Body of pancreas (tissue), 4 donors: ENCODE data around the gene NBAS. TPM values are rescaled to one million over a fixed set of nuclear protein-coding genes. Genes with fewer than 3 reads are reported as not detected.

Experiments
- ATAC-seq: fragments of 150-250 bp; one replicate; pipeline ENCODE4 v1.9.1; 2016
- DNase-seq, 4 donors: peaks; one replicate each; pipeline ENCODE4 v3.0.0-alpha.2; 2019
- H3K27ac ChIP-seq, 4 donors: fragments of 200-600 bp; sonication (generic); 1 replicate in 3 of 4; 2 replicates in 1 of 4; pipeline versions ENCODE4 v1.5.1 to v1.6.1; 2016 to 2019; ENCODE audit warnings: mild to moderate bottlenecking in 1 of 4, mixed read lengths in 1 of 4, moderate library complexity in 1 of 4
- H3K27me3 ChIP-seq, 2 donors: fragments of 200-600 bp; sonication (generic); one replicate each; pipeline ENCODE4 v1.6.0; 2016; ENCODE audit warnings: mild to moderate bottlenecking in 1 of 2
- H3K36me3 ChIP-seq, 2 donors: fragments of 200-600 bp; sonication (generic); replicated peaks in 1 of 2; 2 replicates each; pipeline ENCODE4 v1.5.1; 2016; ENCODE audit warnings: low read depth in 2 of 2; ENCODE audit not compliant: insufficient read depth in 1 of 2
- H3K4me1 ChIP-seq: fragments of 200-600 bp; sonication (generic); one replicate; pipeline ENCODE4 v1.6.0; 2016
- H3K4me3 ChIP-seq, 2 donors: fragments of 200-600 bp; sonication (generic); 1 replicate in 1 of 2; 2 replicates in 1 of 2; pipeline ENCODE4 v1.5.1; 2016 to 2019
- H3K9me3 ChIP-seq, 3 donors: fragments of 200-600 bp; sonication (generic); 1 replicate in 2 of 3; 2 replicates in 1 of 3; pipeline ENCODE4 v1.5.1; 2016
- POLR2A ChIP-seq, 3 donors: fragments of 450-650 bp; IDR thresholded peaks; one replicate each; pipeline ENCODE4 v1.6.1; 2016; ENCODE audit warnings: antibody characterized with exemption in 3 of 3, mild to moderate bottlenecking in 2 of 3
- WGBS, 2 donors: methylation state at CpG; one replicate each; pipeline ENCODE4 v1.1.5; 2017; 5-methylcytosine and 5-hydroxymethylcytosine counted together
- intact Hi-C: fragments of 100-400 bp; cut with DNase I; formaldehyde crosslinking; loops from one replicate; pipeline ENCODE4 v1.15.1; 2023
- total RNA-seq, 2 donors: library from RNA; depleted of rRNA; stranded (reverse); fragments of >200 nt; gene quantifications; one replicate each; pipeline ENCODE4 v1.1.0, GENCODE V29; 2016
- TF ChIP-seq, protein P1 (sequence below), 7 experiments: fragments of 450-650 bp in 4 of 7; fragments of 200-600 bp in 3 of 7; sonication (generic) in 3 of 7; IDR thresholded peaks; one replicate each; pipeline ENCODE4 v1.5.1; 2016 to 2019; ENCODE audit warnings: antibody characterized with exemption in 7 of 7

The NBAS gene
- total RNA-seq, 2 donors from 2014 or later, result 34.0 to 35.9 TPM

DNA sequence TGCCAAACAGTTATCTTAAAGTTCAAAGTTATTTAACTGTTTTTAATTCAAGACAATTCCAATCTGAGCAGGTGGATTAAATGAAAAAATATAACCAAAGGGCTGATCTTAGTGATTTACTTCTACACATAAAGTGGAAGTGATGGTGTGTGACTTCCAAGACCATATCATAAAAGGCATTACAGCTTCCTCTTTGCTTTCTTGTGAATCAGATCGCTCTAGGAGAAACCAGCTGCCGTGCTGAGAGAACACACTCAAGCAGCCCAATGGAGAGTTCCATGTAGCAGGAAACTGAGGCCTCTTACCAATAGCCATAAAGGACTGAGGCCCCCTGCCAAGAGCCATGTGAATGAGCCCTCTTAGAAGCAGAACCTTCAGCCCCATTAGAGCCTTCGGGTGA is 197.4 kb downstream of the NBAS start:
- intact Hi-C loops, result no loop called here
- ATAC-seq (no peak), DNase-seq (no peak)
- Histone ChIP-seq H3K36me3 (peaks cover 0 to 3% of the 10 kb centered on the region in 2 donors), H3K9me3 (no peaks in the 10 kb centered on the region), H3K27me3 (no peaks in the 10 kb centered on the region), H3K4me1 (no peaks in the 10 kb centered on the region), H3K4me3 (no peak overlapping the region), H3K27ac (no peak overlapping the region)
- WGBS, 2 donors, result 94 to 100% methylated on average over 3 of the region's 3 CpGs
- no peak for TF ChIP-seq POLR2A (IDR thresholded peaks at IDR 0.05)
- TF ChIP-seq, protein P1, sequence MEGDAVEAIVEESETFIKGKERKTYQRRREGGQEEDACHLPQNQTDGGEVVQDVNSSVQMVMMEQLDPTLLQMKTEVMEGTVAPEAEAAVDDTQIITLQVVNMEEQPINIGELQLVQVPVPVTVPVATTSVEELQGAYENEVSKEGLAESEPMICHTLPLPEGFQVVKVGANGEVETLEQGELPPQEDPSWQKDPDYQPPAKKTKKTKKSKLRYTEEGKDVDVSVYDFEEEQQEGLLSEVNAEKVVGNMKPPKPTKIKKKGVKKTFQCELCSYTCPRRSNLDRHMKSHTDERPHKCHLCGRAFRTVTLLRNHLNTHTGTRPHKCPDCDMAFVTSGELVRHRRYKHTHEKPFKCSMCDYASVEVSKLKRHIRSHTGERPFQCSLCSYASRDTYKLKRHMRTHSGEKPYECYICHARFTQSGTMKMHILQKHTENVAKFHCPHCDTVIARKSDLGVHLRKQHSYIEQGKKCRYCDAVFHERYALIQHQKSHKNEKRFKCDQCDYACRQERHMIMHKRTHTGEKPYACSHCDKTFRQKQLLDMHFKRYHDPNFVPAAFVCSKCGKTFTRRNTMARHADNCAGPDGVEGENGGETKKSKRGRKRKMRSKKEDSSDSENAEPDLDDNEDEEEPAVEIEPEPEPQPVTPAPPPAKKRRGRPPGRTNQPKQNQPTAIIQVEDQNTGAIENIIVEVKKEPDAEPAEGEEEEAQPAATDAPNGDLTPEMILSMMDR (IDR thresholded peaks at IDR 0.05), result no peak

DNA sequence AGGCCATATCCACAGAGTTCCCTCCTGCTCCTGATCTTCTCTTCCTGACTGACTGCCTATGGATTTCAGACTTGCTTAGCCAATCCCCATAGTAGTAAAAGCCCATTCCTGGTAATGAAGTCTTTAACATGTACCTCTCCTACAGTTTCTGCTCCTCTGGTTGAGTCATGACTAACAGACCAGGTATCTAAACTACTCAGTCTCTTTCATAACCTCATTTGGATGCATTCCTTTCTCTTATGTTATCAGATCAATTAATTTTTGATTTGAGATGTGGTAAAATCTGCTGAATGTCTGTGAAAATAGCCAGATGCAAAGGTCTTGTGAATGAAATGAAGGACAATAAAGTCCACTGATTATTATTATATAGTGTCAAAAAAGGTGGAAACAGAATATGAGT is 198.0 kb downstream of the NBAS start:
- H3K36me3 ChIP-seq, result peaks cover 0 to 3% of the 10 kb centered on the region in 2 donors
- ATAC-seq (no peak), DNase-seq (no peak)
- H3K4me3 ChIP-seq, result no peak overlapping the region
- intact Hi-C loops, result no loop called here
- H3K27ac ChIP-seq, result no peak overlapping the region
- no peaks in the 10 kb centered on the region for H3K9me3 ChIP-seq
- no peaks in the 10 kb centered on the region for H3K4me1 ChIP-seq
- TF ChIP-seq POLR2A (IDR thresholded peaks at IDR 0.05), result no peak
- TF ChIP-seq, protein P1 (IDR thresholded peaks at IDR 0.05), result no peak
- H3K27me3 ChIP-seq, result no peaks in the 10 kb centered on the region

DNA sequence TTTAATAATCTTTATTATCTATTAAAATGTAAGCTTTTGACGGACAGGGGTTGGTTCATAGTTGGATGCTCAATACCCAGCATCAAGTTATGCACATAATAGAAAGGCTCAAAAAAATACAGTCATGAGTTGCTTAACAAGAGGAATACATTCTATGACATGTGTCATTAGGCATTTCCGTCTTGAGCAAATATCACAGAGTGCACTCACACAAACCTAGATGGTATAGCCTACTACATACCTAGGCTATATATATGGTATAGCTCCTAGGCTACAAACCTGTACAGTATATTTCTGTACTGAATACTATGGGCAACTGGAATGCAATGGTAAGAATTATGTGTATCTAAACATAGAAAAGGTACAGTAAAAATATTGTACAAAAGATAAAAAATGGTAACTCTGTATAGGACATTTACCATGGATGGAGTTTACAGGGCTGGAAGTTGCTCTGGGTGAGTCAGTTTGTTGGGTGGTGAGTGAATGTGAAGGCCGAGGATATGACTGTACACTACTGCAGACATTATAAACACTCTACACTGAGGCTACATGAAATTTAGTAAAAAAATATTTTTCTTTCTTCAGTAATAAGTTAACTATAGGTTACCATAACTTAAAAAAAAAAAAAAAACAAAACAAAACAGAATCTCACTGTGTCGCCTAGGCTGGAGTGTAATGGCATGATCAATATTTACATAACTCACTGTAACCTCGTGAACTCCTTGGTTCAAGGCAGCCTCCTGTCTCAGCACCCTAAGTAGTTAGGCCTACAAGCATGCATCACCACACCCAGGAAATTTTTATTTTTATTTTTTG is 201.2 kb downstream of the NBAS start:
- no peak for TF ChIP-seq POLR2A (IDR thresholded peaks at IDR 0.05)
- TF ChIP-seq, protein P1 (IDR thresholded peaks at IDR 0.05), result no peak
- Histone ChIP-seq H3K27ac (no peak overlapping the region), H3K9me3 (no peaks in the 10 kb centered on the region), H3K36me3 (no peaks in the 10 kb centered on the region), H3K27me3 (no peaks in the 10 kb centered on the region), H3K4me3 (no peak overlapping the region), H3K4me1 (no peaks in the 10 kb centered on the region)
- no peak for ATAC-seq
- WGBS, 2 donors, result 72 to 78% methylated on average over 5 of the region's 5 CpGs
- DNase-seq, result no peak
- intact Hi-C loops, result no loop called here

DNA sequence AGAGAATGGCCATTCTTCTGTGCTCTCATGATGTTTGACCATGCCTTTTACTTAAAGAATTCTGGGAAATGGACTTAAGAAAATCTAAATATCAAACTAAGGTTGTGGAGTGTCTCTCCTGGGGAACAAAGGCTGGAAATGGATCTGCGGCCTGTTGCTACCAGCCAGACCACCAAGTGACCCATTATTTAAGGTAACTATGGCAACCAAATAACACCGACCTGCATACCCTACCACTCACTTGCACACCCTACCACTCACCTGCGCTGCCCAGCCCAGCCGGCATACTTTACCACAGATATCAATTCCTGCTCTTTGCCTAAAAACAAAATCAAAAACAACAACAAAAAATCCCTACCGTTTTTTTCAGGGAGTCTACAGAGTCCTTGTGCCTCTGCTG is 203.2 kb downstream of the NBAS start:
- no peak for ATAC-seq
- Histone ChIP-seq H3K27me3 (no peaks in the 10 kb centered on the region), H3K4me3 (no peak overlapping the region), H3K27ac (no peak overlapping the region), H3K4me1 (no peaks in the 10 kb centered on the region), H3K9me3 (no peaks in the 10 kb centered on the region), H3K36me3 (no peaks in the 10 kb centered on the region)
- intact Hi-C loops, result no loop called here
- 76 to 86% methylated on average over 5 of the region's 5 CpGs for WGBS, 2 donors
- no peak for DNase-seq
- no peak for TF ChIP-seq POLR2A (IDR thresholded peaks at IDR 0.05)
- TF ChIP-seq, protein P1 (IDR thresholded peaks at IDR 0.05), result no peak

DNA sequence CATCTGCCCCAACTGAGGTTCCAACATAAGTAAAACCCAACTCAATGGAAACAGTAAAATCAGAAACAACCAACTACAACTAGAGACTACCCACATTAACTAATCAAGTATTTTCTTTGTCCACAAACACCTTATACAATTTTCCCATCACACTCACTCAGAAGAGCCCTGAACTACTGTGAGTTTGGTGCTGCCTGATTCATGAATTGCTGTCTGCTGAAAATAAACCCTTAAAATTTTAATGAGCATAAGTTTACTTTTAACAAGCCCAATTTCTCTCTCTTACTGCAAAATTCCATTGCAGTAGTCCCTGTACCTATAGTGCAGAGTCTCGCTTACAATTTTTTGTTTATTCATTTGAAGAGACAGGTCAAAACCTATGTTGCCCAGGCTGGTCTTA is 203.9 kb downstream of the NBAS start:
- TF ChIP-seq, protein P1 (IDR thresholded peaks at IDR 0.05), result no peak
- TF ChIP-seq POLR2A (IDR thresholded peaks at IDR 0.05), result no peak
- Histone ChIP-seq H3K4me1 (no peaks in the 10 kb centered on the region), H3K27ac (no peak overlapping the region), H3K36me3 (no peaks in the 10 kb centered on the region), H3K9me3 (no peaks in the 10 kb centered on the region), H3K27me3 (no peaks in the 10 kb centered on the region), H3K4me3 (no peak overlapping the region)
- intact Hi-C loops, result no loop called here
- no peak for ATAC-seq
- DNase-seq, result no peak
- 93 to 97% methylated on average over 1 of the region's 1 CpG for WGBS, 2 donors
